OCI-LY1 (cell line): ENCODE measurements around the gene ISCU.

Experiments
- H2AFZ ChIP-seq: fragments of 200-600 bp; sonication (generic), shearing (Covaris generic); 2 replicates; pipeline ENCODE4 v1.6.0; 2014; ENCODE audit warnings: antibody characterized with exemption, mild to moderate bottlenecking, low read length
- H3F3A ChIP-seq: fragments of 200-600 bp; sonication (generic), shearing (Covaris generic); 2 replicates; pipeline ENCODE4 v1.6.0; 2014; ENCODE audit warnings: mild to moderate bottlenecking, antibody characterized with exemption, low read length, moderate library complexity; ENCODE audit not compliant: insufficient read depth
- H3K27ac ChIP-seq: fragments of 200-600 bp; sonication (generic); 2 replicates; pipeline ENCODE4 v1.5.1; 2014; ENCODE audit warnings: low read length, mixed run types, mild to moderate bottlenecking, low read depth; ENCODE audit not compliant: poor library complexity, severe bottlenecking
- H3K27me3 ChIP-seq: fragments of 200-600 bp; sonication (generic); 2 replicates; pipeline ENCODE4 v1.6.0; 2014; ENCODE audit warnings: antibody characterized with exemption, mild to moderate bottlenecking, low read length, moderate library complexity; ENCODE audit not compliant: insufficient read depth
- H3K36me3 ChIP-seq: fragments of 200-600 bp; sonication (generic); 2 replicates; pipeline ENCODE4 v1.6.1; 2014; ENCODE audit warnings: mild to moderate bottlenecking, antibody characterized with exemption, low read length, moderate library complexity, mixed read lengths; ENCODE audit not compliant: insufficient read depth
- H3K4me1 ChIP-seq: fragments of 200-600 bp; sonication (generic); 2 replicates; pipeline ENCODE4 v1.5.1; 2014; ENCODE audit warnings: mild to moderate bottlenecking, low read length, moderate library complexity; ENCODE audit not compliant: insufficient read depth, severe bottlenecking
- H3K4me2 ChIP-seq: fragments of 200-600 bp; sonication (generic), shearing (Covaris generic); 2 replicates; pipeline ENCODE4 v1.6.1; 2014; ENCODE audit warnings: low read length
- H3K4me3 ChIP-seq: fragments of 200-600 bp; sonication (generic); 2 replicates; pipeline ENCODE4 v1.5.1; 2014; ENCODE audit warnings: low read length, low read depth, mild to moderate bottlenecking, mixed read lengths; ENCODE audit not compliant: poor library complexity, severe bottlenecking
- H3K79me2 ChIP-seq: fragments of 200-600 bp; shearing (Covaris generic); 2 replicates; pipeline ENCODE4 v1.6.1; 2016; ENCODE audit warnings: mixed run types, low read length, mixed read lengths; ENCODE audit not compliant: insufficient read depth
- H3K9ac ChIP-seq: fragments of 200-600 bp; sonication (generic), shearing (Covaris generic); 2 replicates; pipeline ENCODE4 v1.6.1; 2014; ENCODE audit warnings: mild to moderate bottlenecking, low read length, mixed read lengths
- H3K9me2 ChIP-seq: fragments of 200-600 bp; sonication (generic), shearing (Covaris generic); 2 replicates; pipeline ENCODE4 v1.6.1; 2014; ENCODE audit warnings: low read depth, mild to moderate bottlenecking, low read length, mixed read lengths
- H3K9me3 ChIP-seq: fragments of 200-600 bp; shearing (Covaris generic); 2 replicates; pipeline ENCODE4 v1.6.1; 2014; ENCODE audit warnings: low read length, mixed read lengths
- H4K20me1 ChIP-seq: fragments of 200-600 bp; sonication (generic), shearing (Covaris generic); 2 replicates; pipeline ENCODE4 v1.6.0; 2016; ENCODE audit warnings: mild to moderate bottlenecking, low read length; ENCODE audit not compliant: insufficient read depth
- EZH2 ChIP-seq: fragments of 200-600 bp; sonication (generic), shearing (Covaris generic); IDR thresholded peaks from 2 replicates; pipeline ENCODE4 v1.8.0; 2017; ENCODE audit warnings: borderline replicate concordance, mixed run types, mild to moderate bottlenecking, antibody characterized with exemption, low read length, moderate library complexity, mixed read lengths
- TF ChIP-seq, protein P1 (sequence below): fragments of 200-600 bp; sonication (generic), shearing (Covaris generic); IDR thresholded peaks from 2 replicates; pipeline ENCODE4 v1.5.1; 2017; ENCODE audit warnings: mild to moderate bottlenecking, antibody characterized with exemption, low read length, moderate library complexity, mixed read lengths

Gene ISCU

GRCh38 chr12:108583991-108584390, 21.6 kb downstream of the ISCU start:
- Histone ChIP-seq H3K79me2 (no peaks in the 10 kb centered on the region), H3K4me1 (no peaks in the 10 kb centered on the region), H3K9me2 (no peaks in the 10 kb centered on the region), H3K9ac (no peak overlapping the region), H2AFZ (no peak overlapping the region), H3F3A (no peaks in the 10 kb centered on the region), H4K20me1 (no peaks in the 10 kb centered on the region), H3K27ac (no peak overlapping the region), H3K4me3 (no peak overlapping the region), H3K4me2 (no peak overlapping the region), H3K36me3 (no peaks in the 10 kb centered on the region), H3K27me3 (no peaks in the 10 kb centered on the region), H3K9me3 (no peaks in the 10 kb centered on the region)
- no peak for TF ChIP-seq EZH2
- TF ChIP-seq, protein P1, sequence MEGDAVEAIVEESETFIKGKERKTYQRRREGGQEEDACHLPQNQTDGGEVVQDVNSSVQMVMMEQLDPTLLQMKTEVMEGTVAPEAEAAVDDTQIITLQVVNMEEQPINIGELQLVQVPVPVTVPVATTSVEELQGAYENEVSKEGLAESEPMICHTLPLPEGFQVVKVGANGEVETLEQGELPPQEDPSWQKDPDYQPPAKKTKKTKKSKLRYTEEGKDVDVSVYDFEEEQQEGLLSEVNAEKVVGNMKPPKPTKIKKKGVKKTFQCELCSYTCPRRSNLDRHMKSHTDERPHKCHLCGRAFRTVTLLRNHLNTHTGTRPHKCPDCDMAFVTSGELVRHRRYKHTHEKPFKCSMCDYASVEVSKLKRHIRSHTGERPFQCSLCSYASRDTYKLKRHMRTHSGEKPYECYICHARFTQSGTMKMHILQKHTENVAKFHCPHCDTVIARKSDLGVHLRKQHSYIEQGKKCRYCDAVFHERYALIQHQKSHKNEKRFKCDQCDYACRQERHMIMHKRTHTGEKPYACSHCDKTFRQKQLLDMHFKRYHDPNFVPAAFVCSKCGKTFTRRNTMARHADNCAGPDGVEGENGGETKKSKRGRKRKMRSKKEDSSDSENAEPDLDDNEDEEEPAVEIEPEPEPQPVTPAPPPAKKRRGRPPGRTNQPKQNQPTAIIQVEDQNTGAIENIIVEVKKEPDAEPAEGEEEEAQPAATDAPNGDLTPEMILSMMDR, result no peak

- no peaks in the 10 kb centered on the region for H3K79me2 ChIP-seq
- TF ChIP-seq EZH2, result no peak
- no peak overlapping the region for H2AFZ ChIP-seq
Measured at GRCh38 chr12:108584456-108585065, 22.2 kb downstream of the ISCU start.

GRCh38 chr12:108585864-108586263, 23.5 kb downstream of the ISCU start:
- H3K9me2 ChIP-seq, result no peaks in the 10 kb centered on the region
- no peaks in the 10 kb centered on the region for H3K9me3 ChIP-seq
- no peak overlapping the region for H3K27ac ChIP-seq
- H2AFZ ChIP-seq, result no peak overlapping the region
- no peaks in the 10 kb centered on the region for H3K36me3 ChIP-seq
- no peaks in the 10 kb centered on the region for H3K79me2 ChIP-seq
- TF ChIP-seq, protein P1, result no peak
- TF ChIP-seq EZH2, result no peak
- no peak overlapping the region for H3K9ac ChIP-seq
- H3K4me3 ChIP-seq, result no peak overlapping the region
- H3K4me1 ChIP-seq, result no peaks in the 10 kb centered on the region
- H3K27me3 ChIP-seq, result no peaks in the 10 kb centered on the region
- no peak overlapping the region for H3K4me2 ChIP-seq
- no peaks in the 10 kb centered on the region for H3F3A ChIP-seq
- no peaks in the 10 kb centered on the region for H4K20me1 ChIP-seq

More at GRCh38 chr12:108584456-108585065, 22.2 kb downstream of the ISCU start:
- no peaks in the 10 kb centered on the region for H4K20me1 ChIP-seq
- H3K4me3 ChIP-seq, result no peak overlapping the region
- H3K27ac ChIP-seq, result no peak overlapping the region
- H3K36me3 ChIP-seq, result no peaks in the 10 kb centered on the region
- H3K4me2 ChIP-seq, result no peak overlapping the region
- H3K9me3 ChIP-seq, result no peaks in the 10 kb centered on the region
- no peak overlapping the region for H3K9ac ChIP-seq
- H3K4me1 ChIP-seq, result no peaks in the 10 kb centered on the region
- no peaks in the 10 kb centered on the region for H3F3A ChIP-seq
- no peaks in the 10 kb centered on the region for H3K27me3 ChIP-seq
- H3K9me2 ChIP-seq, result no peaks in the 10 kb centered on the region

- Histone ChIP-seq H3K4me3 (no peak overlapping the region), H3K4me2 (no peak overlapping the region), H3K36me3 (no peaks in the 10 kb centered on the region), H3K9me2 (no peaks in the 10 kb centered on the region), H3K27me3 (no peaks in the 10 kb centered on the region), H3K79me2 (no peaks in the 10 kb centered on the region), H3K4me1 (no peaks in the 10 kb centered on the region), H3K9me3 (no peaks in the 10 kb centered on the region), H2AFZ (no peak overlapping the region), H3F3A (no peaks in the 10 kb centered on the region), H4K20me1 (no peaks in the 10 kb centered on the region), H3K9ac (no peak overlapping the region), H3K27ac (no peak overlapping the region)
- TF ChIP-seq EZH2, result no peak
- TF ChIP-seq, protein P1, result no peak
Measured at GRCh38 chr12:108586306-108586705, 23.9 kb downstream of the ISCU start.
